H7 (cell line): Measurements from ENCODE around the gene VANGL1. TPM values are rescaled to one million over a fixed set of nuclear protein-coding genes. Genes with fewer than 3 reads are reported as not detected.
"Not testable (repeated sequence)": the region's sequence is repeated elsewhere in the genome, so short reads cannot be mapped to it uniquely, and the experiment has no call there.

Source experiments
- DNase-seq: peaks from one replicate; pipeline ENCODE4 v3.0.0; 2012
- H3K27me3 ChIP-seq: 2 replicates; pipeline ENCODE4 v1.6.0; 2011; ENCODE audit warnings: mild to moderate bottlenecking, low read length; ENCODE audit not compliant: control insufficient read depth, insufficient read depth
- H3K36me3 ChIP-seq: replicated peaks from 2 replicates; pipeline ENCODE4 v1.5.1; 2011; ENCODE audit warnings: low read length; ENCODE audit not compliant: control insufficient read depth, insufficient read depth
- H3K4me3 ChIP-seq: 2 replicates; pipeline ENCODE4 v1.5.1; 2011; ENCODE audit warnings: low read depth, mild to moderate bottlenecking, control low read depth, low read length, moderate library complexity; ENCODE audit not compliant: insufficient read depth
- total RNA-seq: library from RNA; depleted of rRNA; stranded (reverse); fragments of >200 nt; shearing (Covaris generic); gene quantifications from 2 replicates; pipeline ENCODE4 v1.2.3, GENCODE V29; 2014

The VANGL1 gene
- total RNA-seq, 1 experiment from 2014 or later = 37.1 TPM

DNA sequence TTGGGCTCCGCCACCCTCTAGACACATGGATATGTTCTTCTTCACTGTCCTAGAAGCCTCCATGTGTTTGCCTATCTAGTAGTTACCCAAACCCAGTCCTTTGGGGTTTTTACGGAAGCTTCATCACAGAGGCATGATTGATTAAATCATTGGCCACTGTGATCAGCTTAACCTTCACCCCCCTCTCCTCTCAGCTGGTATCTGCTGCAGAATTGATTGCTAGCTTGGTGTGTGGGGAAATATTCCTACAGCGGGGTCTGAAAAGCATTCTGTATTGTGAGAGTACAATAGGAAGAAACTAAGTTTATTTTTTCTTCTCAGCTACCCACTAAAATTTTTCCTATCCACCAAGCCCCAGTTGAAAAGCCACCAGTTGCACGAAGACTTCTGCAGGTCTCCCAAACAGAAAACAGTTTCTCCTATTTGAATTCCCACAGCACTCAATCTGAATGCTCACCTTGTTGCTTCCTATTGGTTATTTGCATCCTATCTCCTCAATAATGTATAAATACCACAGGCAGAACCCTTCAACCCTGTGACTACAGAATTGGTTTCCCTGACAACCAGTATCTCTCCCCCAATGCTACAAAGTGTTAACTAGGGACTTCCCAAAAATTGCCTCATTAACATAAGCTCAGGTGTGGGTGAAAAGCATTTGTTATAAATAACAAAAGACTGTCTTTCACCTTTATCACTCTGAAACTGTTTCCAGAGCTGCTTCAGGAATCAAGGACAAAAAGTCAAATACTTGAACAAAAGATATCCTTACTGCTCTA is 9.3 kb upstream of the VANGL1 start:
- no peak overlapping the region for H3K4me3 ChIP-seq
- H3K27me3 ChIP-seq = no peaks in the 10 kb centered on the region
- no peaks in the 10 kb centered on the region for H3K36me3 ChIP-seq
- DNase-seq = peak; percentile 56

DNA sequence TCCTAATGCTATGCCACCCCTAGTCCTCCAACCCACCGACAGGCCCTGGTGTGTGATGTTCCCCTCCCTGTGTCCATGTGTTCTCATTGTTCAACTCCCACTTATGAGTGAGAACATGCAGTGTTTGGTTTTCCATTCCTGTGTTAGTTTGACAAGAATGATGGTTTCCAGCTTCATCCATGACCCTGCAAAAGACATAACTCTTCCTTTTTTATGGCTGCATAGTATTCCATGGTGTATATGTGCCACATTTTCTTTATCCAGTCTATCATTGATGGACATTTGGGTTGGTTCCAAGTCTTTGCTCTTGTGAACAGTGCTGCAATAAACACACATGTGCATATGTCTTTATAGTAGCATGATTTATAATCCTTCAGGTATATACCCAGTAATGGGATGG is 8.2 kb upstream of the VANGL1 start:
- not testable (repeated sequence) for H3K4me3 ChIP-seq, DNase-seq, H3K36me3 ChIP-seq, H3K27me3 ChIP-seq

DNA sequence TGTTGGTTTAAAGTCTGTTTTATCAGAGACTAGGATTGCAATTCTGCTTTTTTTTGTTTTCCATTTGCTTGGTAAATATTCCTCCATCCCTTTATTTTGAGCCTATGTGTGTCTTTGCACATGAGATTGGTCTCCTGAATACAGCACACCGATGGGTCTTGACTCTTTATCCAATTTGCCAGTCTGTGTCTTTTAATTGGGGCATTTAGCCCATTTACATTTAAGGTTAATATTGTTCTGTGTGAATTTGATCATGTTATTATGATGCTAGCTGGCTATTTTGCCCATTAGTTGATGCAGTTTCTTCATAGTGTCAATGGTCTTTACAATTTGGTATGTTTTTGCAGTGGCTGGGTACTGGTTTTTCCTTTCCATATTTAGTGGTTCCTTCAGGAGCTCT is 4.5 kb upstream of the VANGL1 start:
- H3K27me3 ChIP-seq, H3K36me3 ChIP-seq, H3K4me3 ChIP-seq, DNase-seq: not testable (repeated sequence)

DNA sequence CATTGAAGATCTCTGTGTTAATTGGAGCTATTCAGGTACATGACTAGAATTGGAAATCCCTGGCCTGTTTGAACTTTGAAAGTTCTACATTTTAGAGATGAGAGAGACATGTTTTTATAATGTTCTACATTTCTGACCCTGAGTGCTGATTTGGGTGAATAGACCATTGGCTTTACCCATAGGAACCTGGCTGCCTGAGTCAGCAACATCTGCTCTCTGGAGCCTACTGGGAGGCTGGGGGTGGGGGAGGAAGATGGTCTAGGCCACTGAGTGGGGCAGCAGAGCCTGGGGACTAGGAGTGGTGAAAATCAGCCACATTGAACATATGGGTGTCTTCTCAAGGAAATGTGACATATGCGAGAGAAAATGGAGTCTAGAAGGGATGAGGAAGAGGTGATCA is 1.4 kb upstream of the VANGL1 start:
- H3K4me3 ChIP-seq = no peak overlapping the region
- peak; percentile 2 for DNase-seq

DNA sequence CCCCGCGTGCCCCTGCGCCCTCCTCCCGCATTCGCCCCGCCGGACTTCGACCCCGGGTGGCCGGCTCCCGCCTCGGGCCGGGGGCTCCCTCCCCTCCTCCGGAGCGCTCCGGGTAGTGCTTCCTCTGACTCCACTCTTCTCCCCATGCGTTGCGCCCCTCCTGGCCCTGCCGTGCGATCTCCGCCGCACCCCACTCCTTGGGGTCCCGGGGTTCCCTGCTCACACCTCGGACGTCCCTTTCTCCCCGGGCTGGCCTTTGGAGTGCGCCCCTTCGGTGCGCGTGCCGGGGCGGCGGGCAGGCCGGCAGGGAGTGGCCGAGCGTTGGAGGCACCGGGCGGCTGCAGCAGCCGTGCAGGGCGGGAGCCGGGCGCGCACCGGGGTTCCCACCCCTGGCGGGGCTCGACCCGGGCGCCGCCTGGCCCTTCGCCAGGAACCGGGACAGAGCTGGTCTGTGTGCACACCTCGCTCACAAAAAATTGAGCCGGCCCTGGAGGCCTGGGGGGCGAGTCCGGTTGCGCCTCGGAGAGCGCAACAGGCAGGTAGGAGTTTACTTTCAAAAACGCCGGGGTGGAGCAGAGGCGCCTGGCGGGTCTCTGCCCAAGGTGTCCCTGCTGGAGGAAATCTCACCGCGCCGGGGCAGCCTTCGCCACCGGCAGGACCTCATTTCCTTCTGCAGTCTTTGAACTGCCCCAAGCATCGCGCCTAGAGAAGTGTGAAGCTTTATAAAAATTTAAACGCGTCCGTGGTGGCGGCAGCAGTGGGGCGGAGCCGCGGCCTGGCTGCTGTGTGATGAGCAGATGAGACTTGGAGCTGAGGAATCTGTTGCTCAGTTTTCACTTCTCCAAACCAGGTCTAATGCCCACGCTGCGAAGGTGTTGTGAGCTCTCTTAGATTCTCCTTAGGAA is 650 bp downstream of the VANGL1 start:
- peaks cover 2% of the 10 kb centered on the region for H3K27me3 ChIP-seq
- DNase-seq = peak; percentile 77

More for the DNA sequence above, 1.4 kb upstream of the VANGL1 start:
- Histone ChIP-seq H3K36me3 (no peaks in the 10 kb centered on the region), H3K27me3 (peaks cover 2% of the 10 kb centered on the region)

DNA sequence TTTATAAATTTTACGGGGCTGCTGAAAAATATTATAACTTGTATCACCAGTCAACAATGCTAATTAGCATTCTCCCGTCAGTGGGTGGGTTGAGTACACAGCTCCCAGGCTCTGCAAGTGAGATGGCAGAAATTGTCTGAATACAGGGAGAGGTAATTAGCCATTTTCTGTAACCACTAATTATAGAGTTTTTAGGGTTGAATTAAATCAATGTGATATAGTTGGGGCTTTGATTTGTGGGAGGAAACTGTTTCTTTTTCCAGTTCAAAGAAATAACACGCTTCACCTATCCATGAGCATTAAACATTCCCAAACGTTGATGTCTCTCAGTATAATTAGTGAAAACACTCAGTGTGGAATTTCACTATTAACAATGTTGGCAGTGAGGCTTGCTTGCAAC is 1.5 kb downstream of the VANGL1 start:
- no peak for DNase-seq
- Histone ChIP-seq H3K36me3 (no peaks in the 10 kb centered on the region), H3K4me3 (peak overlapping the region; percentile 94), H3K27me3 (peaks cover 2% of the 10 kb centered on the region)

More for the DNA sequence above, 650 bp downstream of the VANGL1 start:
- Histone ChIP-seq H3K4me3 (peak overlapping the region; percentile 94), H3K36me3 (no peaks in the 10 kb centered on the region)

DNA sequence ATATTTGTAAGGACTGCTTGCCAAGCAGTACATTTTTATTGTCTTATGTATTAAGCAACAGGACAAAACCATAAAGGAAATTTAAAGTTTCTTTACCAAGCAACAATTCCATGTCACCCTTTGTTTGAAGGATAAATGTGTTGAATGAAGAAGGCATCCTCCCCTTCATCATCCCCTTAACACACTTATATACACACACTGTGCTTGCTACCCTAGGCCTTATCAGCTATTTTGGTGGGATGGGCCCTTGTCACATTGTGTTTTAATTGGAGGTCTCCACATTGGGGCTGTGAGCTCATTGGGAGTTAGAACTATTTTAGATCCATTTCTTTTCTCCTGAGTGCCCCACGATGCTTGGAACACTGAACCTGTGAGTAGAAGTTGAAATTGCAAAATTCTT is 1.9 kb downstream of the VANGL1 start:
- Histone ChIP-seq H3K27me3 (peaks cover 2% of the 10 kb centered on the region), H3K36me3 (no peaks in the 10 kb centered on the region), H3K4me3 (no peak overlapping the region; the same call in 1 of the 2 replicates)
- no peak for DNase-seq

DNA sequence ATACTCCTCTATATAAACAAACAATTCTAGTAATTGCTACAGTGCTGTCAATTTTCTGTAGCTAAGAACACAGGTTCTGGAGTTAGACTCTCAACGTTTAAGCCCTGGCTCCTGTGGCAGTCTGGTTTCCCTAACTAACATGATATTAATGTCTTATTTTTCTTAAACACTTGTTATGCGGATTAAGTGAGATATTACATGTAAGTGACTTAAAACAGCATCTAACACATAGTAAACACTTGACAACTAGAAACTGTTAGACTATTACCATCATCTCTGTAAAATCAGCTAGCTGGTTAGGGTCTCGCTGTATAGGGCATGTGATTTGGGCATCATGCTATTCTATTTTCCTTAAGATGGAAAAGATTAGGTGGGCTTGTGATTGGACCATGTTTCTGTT is 2.3 kb downstream of the VANGL1 start:
- no peak for DNase-seq
- Histone ChIP-seq H3K36me3 (no peaks in the 10 kb centered on the region), H3K4me3 (no peak overlapping the region; the same call in 1 of the 2 replicates), H3K27me3 (peaks cover 2% of the 10 kb centered on the region)

DNA sequence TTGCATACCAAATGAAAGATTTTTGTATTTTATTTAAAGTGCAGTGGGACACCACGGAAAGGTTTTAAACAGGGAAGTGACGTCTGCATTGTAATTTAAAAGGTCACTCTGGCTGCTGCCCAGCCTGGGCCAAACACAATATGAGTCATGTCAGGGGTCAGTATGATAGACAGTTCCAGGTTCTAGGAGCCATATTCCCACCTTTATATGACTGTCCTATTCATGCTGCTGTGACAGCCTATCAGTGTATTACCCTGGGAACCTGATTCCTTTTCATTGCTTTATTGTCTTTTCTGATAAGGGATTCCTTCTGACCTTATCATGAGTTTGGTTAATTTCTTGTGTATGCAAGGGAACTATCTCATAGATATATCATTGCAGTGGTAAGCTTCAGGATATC is 5.3 kb downstream of the VANGL1 start:
- no peak for DNase-seq
- Histone ChIP-seq H3K27me3 (no peaks in the 10 kb centered on the region), H3K36me3 (no peaks in the 10 kb centered on the region; the same call in 1 of the 2 replicates), H3K4me3 (no peak overlapping the region)

DNA sequence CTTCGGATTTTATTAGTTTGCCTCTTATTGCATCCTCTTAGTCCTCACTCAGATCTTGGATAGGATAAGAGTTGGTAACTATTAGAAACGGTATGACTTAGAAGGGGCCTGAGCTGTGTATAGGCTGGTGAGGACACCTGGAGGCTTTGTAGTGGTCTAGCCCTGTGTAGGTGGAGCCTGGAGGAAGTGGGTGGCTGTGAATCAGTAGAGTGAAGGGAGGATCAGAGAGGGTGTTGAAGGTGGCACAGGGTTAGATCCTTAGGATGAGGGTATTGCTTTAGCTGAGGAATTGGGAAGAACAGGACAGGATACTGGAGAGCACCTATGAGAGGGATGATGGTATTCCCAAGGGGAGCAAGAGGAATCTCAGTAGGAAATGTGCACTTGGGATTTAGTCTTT is 5.7 kb downstream of the VANGL1 start:
- no peak for DNase-seq
- Histone ChIP-seq H3K4me3 (no peak overlapping the region), H3K27me3 (no peaks in the 10 kb centered on the region)

DNA sequence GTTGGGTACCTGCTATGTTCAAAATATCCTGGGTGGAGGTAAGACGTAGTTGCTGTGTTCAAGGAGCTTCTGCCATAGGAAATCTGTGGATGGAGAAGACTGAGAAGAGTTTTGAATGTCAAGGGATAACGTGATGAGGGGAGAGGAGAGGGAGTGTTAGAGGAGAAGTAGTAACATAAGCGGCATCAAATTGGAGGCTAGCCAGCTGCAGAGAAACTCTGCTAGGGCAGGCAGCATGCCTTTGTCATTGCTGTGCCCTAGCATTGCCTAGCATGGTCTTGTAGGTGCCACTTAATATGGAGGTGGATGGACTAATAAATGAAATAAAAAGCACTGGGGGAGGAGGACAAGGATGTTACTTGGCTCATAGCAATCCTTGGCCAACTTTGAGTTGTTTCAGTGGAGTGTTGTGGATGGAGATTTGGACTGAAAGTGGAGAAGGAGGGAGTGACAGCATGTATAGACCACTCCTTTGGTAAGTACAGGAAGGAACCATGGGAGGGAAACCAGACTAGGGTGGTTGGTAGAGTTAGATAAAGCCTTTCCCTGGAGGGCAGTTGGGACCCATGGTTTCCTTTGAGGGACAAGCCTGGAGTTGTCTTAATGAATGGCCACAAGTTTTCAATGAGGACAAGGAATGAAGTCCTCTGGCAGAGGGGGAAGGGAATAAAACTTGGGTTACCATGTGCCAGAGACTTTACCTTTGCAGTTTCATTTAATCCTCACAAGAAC is 6.3 kb downstream of the VANGL1 start:
- H3K4me3 ChIP-seq = no peak overlapping the region

More for the DNA sequence above, 5.7 kb downstream of the VANGL1 start:
- H3K36me3 ChIP-seq = peaks cover 1% of the 10 kb centered on the region; the same call in 1 of the 2 replicates

DNA sequence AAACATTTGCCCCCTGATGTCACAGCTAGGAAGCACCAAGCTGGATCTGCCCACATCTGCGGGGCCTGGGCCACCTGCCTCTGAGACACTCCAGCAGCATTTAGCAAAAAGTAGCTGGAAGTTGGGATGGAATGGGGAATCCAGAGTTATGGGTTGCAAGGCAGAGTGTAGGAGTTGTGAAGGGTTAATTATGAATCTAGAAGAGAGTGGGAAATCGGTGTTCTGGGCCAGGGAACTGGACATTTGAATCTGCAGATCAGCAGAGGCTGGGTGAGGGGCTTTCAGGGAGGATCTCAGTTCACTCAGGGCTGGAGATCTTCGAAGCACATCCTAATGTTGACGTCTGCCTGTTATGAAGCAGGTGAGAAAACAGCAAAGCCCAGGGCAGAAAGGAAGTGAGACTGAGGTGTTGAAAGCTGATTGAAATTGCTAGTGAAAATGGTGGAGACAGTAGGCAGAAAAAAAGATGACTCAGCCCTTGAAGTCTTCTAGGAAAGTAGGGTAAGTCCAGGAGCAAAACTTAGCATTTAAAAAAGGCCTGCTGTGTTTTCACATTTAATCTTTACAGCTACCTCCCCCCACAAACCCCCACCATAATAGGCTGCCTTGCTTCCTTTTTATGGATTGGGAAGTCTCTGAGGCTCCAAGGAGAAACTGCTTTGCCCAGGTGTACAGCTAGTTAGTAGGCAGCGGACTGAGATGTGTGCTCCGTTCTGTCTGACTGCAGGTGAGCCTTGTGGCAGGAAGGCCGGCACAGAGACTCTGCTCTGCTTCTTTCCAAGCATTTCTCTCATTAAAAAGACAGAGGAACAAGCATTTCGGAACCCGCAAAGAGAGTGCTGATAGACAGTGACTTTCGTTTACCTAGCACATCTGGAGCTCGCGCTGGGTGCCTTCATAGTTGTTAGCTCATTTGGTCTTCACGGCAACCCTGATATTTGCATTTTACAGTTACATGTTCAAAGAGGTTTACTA is 7.2 kb downstream of the VANGL1 start:
- H3K27me3 ChIP-seq = no peaks in the 10 kb centered on the region
- H3K4me3 ChIP-seq = no peak overlapping the region; the same call in 1 of the 2 replicates
- no peak for DNase-seq
- H3K36me3 ChIP-seq = peaks cover 1% of the 10 kb centered on the region

More for the DNA sequence above, 6.3 kb downstream of the VANGL1 start:
- H3K27me3 ChIP-seq = no peaks in the 10 kb centered on the region
- peaks cover 1% of the 10 kb centered on the region; the same call in 1 of the 2 replicates for H3K36me3 ChIP-seq
- no peak for DNase-seq

DNA sequence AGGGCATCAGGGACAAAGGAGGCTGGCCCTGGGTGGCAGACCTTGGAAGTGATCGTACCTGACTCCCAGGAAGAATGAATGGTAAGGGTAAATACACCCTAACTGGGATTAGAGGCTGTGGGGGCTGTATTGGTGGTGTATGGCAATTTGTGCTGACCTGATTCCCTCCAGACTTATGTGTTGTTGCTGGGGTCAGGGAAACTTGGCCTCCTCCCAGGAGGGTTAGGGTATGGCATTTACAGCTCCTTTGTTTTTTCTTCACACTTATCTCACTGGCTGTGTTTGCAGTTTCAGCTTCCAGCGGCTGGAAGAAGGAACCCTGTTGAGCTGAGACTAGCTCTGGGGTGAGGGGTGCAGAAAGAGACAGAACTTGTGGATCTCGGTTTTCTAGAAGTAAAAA is 8.2 kb downstream of the VANGL1 start:
- no peak overlapping the region for H3K4me3 ChIP-seq
- peaks cover 1% of the 10 kb centered on the region for H3K36me3 ChIP-seq
- H3K27me3 ChIP-seq = no peaks in the 10 kb centered on the region
- peak; percentile 71 for DNase-seq
